Medulla oblongata (tissue), 1 donor: ENCODE data around the gene KIFC1.

Experiments used
- DNase-seq: peaks from one replicate; pipeline ENCODE4 v3.0.0-alpha.2; 2015; ENCODE audit errors: extremely low spot score

The KIFC1 gene

DNA sequence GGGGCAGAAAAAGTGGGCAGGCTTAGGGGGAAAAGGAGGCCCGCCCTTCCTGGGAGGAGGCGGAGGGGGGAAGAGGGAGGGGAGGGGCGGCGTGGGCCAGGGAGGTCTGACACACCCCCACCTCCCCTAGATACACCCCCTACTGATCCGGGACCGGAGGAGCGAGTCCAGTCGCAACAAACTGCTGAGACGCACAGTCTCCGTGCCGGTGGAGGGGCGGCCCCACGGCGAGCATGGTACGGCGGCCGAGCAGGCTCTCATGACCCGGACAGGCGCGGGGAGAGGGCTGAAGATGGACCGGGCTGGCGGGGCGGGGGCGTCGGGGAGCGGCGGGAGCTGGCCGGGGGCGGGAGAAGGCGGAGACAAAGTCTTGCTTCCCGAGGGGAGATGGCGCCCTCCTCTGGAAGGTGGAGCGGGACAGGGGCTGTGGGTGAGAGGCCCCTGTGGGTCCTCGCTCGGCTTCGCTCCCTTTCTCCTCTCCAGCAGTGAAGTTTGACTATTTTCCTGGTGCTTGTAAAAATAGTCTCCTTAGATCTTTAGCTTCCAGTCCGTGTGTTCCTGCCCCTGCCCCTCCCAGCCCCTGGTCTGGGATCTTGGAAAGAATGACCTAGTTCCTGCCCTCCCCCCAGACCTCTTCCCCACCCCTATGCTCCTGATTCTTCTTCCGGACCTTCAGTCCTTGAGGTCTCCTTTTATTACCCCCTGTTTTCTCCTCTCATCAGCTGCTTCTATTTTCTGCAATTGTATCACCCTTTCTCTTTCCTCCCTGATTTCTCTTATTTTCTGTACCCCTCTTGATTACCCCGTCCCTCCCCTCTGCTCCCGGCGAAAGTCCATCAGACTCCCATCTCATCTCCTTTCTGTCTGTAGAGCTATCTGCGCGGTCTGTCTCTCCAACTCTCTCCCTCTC lies 34.3 kb downstream of the KIFC1 start:
- peak; percentile 89 for DNase-seq

DNA sequence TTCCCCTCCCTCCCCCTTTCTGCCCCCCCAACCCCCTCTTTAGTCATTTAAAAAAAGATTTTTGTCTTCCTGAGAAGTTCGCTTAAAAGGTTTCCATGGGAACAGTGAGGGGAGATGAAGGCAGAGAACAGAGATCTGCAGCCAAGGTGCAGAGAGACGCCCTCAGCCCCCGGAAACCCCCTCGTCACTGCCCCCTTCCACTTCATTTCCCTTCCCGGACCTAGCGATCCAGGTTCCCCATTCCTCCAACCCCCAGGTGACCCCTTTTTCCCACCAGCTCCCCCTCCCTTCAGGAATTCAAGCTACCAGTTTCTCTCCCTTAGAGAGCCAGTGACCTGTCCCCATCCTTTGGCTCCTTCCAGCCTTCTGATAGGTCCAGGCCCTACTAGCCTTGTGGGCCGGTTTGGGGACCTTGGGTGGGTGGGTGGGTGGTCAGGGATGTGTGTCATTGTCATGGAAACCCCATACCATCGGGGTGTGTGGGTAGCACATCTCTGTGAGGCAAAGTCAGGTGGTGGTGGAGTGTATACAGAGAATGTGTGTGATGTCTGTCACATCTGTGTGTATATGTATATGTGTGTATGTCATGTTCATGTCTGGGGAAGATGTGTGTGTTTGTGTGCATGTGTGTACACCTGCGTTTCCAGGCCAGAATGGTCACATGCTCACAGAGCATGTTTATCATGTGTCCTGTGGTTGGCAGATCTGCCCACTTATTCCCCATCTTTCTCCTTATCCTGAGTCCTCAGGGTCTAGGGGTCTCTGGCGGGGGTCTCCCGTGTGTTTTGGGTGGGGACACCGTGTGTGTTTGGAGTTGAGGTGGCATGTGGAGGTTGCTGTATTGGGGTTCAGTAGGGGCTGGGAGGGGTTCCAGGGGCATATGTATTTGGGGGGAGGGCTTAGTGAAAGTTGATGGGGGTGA lies 35.2 kb downstream of the KIFC1 start:
- DNase-seq = peak; percentile 49

DNA sequence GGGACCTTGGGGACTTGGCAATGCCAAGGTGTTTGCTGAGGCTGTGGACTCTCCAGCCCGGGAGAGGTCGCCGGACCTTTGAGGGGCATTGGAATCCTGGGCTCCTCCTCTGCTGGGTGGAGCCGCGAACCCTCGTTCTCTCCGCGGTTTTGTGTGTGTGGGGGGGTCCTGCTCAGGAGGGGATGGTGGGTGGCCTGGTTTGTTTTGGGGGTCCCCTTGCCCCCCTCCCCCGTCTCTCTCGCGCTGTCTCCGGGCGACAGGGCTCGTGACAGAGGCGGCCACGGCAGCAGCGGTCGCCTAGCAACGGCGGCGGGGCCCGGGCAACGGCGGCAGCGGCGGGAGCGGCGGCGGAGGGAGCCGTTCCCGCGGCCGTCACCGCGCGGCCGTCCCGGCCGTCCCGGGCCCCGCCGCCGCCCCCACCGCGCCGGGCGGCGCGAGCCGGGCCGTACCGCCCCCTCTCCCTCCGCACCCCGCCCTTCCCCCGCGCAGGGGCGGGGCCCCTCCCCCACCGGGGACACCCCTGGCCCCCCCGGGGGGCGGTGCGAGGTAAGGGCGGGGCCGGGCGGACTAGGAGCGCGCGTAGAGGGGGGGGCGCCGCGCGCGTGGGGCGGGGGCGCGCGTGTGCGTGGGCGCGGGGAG lies 36.1 kb downstream of the KIFC1 start:
- peak; percentile 52 for DNase-seq

DNA sequence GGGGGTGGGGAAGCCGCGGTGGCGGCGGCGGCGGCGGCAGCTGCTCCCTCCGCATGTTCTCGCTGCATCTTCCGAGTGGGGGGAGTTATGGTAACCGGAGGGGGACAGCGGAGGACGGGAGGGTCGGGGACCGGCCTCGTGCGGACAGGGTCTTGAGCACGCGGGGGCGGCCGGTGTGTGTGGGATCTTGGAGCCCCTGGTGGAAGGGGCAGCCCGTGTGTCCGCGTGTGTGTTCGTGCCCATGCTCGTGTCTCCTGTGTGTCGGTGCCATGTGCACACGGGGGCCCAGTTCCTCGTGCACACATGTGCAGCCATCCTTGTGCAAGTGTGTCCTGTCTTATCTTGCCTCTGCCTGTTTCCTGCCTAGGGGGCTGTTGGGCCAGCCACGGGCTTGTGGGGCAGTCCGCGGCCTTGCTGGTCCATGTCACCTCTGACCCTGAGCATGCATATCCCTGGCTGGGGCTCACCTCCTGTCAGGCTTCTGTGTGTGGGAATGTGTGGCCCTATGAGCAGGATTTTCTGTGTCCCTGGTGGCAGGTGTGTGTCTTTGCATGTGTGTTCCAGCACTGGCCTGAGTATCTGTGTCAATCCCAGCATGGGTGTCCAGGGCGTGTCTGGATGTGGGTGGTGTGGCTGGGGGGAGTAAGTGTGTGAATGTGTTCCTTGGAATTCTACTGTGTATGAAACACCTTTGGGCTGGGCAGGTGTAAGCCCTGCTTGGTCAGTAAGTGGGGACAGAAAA lies 36.8 kb downstream of the KIFC1 start:
- DNase-seq = no peak

DNA sequence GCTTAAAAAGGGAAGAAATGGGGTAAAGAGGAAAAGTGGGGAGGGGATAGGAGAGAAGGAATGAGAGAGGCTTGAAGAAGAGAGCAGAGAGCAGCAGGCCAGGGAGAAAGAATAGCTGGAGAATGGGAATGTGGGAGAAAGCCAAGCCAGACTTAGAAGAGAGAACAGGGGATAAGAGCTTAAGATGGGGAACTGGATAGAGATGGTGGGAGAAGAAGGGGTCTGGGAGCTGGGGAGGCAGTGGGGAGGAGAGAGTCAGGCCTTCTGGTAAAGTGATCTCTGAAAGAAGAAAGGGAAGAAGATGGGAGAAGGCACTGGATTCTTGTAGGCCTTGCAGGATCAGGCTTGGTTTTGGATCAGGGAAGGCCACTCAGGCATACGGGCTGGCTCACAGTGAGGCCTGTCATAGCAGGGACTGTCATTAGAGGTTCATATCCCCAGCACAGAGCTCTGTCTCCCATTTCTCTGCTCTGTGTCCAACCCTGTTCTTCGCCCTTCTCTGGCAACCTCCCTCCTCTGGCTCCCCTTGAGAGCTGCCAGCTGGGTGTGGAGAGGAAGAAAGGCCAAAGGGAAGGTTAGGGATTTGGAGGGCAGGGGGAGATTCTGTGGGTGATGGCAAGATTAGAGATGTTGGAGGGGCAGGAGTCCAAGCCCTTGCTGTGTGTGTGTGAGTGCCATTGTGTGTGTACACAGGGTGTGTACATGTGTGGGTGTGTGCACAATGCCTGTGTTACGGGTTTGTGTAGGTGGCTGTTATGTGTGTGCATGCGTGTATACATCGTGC lies 37.5 kb downstream of the KIFC1 start:
- DNase-seq = no peak

DNA sequence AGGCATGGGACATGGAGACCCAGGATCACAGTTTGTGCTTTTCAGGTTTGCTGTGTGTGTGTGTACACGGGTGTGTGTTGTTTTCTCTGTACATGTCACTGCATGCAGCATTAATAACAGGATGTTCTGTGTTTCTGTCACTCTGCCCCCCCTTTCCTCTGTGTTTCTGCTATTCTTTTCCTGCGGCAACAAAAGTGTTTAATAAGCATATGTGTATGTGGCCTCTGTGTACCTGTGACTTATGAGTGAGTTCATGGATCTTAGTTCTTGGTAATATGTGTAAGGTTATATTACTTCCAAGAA lies 38.1 kb downstream of the KIFC1 start:
- DNase-seq = no peak

DNA sequence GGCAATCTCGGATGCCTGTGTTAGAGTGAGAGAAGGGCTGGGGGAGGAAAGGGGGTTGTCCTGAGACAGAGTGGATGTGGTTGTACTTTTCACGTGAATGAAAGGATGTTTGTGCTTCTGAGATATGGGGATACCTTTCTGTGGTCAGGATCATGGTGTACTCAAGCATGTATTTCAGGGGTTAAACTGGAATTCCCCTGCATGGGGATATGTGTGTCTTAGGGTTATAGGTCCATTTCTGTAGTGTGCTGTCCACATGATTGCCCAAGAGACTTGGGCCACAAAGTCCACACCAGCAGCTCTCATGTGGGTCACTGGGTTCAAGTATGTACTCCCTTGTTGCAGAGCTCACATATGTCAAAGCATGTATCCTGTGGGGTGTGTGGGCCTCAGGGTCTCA lies 38.7 kb downstream of the KIFC1 start:
- no peak for DNase-seq

DNA sequence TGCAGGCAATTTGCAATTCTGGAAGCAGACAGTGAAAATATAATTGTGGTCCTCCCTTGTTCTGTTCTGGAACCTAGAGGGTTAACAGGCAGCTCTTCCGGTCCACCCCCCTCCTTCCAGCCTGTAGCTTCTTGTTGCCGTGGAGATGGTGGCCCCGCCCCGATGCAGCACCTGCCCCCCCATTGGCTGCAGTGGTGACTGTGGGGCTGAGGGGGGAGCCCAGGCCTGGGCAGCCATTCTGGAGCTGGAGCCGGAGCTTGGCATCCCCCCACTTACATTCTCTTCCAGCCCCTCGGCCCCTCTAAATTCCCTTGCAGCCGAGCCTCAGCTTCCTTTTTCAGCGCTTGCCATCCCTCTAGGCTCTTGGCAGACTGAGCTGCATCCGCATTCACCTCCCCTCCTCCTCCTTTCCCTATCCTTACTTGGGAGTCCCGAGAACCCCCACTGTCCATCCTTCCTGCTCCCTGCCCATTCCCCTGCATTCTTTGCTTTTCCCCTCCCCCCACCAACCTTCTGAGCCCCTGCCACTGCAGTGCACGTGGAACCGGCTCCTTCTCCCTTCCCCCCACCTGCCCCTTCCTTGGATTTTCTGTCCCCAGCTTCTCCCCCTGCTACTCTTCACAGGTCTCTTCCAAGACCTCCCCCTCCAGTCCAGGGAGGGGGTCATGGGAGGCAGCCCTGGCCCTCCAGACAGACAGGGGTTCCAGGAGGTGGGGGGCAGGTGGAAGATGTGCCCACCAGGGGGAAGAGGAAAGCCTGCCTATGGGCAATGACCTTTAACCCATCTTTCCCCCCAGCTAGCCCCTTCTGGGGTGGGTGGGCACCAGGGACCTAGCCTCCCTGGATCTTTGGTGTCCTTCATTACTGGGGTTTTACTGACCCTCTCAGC lies 39.6 kb downstream of the KIFC1 start:
- peak; percentile 81 for DNase-seq

DNA sequence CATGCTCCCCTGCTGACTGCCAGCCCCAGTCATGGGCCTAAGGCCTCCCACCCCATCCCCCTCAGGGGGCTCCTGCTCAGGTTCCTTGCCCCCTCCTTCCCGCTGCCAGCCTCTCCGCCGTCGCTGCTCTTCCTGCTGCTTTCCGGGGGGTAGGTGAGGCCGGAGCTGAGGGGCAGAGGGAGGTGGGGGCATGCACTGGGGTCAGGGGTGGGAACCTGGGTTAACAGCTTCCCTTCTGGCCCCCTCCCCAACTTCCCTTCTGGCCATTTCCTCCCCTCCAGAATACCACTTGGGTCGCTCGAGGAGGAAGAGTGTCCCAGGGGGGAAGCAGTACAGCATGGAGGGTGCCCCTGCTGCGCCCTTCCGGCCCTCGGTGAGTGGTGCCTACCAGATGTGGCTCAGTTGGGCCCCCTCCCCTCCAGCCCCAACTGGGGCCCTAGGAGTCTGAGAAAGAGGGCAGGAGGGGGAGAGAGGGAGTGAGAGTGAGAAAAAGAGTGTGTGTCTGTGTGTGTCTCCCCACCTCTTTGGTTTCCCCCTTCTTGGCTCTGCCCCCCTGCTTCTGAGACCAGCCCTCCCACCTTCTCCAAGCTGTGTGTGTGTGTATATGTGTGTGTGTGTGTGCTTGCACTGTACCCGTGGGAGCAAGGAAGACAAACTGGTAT lies 40.4 kb downstream of the KIFC1 start:
- DNase-seq = no peak

DNA sequence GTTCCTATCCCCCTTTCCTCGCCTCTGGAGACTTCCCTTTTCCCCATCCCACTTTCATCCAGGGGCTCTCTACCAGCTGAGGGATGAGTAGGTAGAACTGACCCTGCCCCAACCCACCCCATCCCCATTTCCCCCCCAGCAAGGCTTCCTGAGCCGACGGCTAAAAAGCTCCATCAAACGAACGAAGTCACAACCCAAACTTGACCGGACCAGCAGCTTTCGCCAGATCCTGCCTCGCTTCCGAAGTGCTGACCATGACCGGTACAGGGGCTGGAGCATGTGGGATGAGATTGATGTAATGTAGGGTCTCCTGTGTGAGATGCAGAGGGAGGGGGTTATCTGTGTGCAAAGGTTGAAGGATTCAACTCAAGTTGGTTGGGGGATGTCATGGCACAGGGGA lies 40.9 kb downstream of the KIFC1 start:
- no peak for DNase-seq

DNA sequence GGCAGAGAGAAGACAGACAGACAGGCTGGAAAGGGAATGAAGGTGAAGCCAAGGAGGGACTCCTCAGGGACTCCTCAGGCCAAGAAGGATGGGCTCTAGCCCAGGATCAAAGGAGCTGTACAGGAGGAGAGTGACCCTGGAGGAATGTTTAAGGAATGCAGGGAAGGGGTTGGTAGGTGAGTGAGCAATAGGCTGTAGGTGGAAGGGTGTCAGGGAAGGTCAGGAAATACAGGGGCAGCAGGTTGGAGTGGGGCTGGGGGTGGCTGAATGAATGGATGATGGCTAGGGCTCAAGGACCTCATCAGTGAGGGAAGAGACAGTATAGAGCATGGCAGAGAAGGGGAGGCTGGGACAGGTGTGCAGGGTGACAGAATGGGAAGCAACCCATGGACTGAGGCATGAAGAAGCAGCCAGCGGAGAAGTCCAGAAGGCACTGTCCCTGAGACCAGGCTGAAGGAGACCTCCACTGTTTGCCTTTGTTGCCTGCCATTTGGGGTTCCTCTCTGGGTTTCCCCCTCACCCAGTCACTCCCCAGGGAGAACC lies 41.4 kb downstream of the KIFC1 start:
- DNase-seq = no peak

DNA sequence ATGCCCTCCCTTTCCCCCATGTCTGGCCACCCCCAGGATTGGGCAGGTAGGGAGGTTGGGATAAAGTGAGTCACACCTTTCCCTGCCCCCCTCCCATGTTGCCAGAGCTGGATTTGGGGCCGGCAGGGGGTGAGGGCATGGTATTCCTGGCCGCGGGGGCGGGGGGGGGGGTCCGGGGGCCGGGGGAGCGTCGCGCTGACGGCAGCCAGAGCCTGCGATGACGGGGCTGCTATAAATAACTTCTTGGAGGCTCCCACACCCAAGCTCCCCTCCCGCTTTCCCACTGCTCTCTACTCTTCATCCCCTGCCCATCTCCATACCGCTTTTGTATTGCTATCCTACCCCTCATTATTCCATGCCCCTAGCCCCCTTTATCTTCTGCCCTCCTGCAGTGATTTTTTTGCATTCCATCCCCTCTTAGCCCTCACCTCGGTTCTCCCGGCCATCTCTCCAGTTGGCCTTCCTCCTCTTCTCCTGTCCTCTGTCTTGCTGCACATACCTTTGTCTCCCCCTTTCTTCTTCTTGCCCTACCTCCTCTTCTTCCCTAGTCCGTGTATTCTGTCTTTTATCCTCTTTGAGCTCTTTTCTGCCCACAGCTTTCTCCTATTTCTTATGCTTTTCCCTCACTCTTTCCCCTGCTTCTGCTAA lies 42.0 kb downstream of the KIFC1 start:
- no peak for DNase-seq

DNA sequence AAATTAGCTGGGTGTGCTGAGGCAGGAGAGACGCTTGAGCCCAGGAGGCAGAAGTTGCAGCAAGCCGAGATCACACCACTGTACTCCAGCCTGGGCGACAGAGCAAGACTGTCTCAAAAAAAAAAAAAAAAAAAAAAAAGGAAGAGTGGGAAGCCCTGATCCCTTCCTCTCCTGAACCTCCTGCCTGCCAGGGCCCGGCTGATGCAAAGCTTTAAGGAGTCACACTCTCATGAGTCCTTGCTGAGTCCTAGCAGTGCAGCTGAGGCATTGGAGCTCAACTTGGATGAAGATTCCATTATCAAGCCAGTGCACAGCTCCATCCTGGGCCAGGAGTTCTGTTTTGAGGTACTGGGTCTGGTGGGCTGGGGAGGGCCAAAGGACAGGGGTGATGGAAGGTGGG lies 43.3 kb downstream of the KIFC1 start:
- no peak for DNase-seq

DNA sequence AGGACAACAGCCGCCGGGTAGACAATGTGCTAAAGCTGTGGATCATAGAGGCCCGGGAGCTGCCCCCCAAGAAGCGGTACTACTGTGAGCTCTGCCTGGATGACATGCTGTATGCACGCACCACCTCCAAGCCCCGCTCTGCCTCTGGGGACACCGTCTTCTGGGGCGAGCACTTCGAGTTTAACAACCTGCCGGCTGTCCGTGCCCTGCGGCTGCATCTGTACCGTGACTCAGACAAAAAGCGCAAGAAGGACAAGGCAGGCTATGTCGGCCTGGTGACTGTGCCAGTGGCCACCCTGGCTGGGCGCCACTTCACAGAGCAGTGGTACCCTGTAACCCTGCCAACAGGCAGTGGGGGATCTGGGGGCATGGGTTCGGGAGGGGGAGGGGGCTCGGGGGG lies 46.0 kb downstream of the KIFC1 start:
- DNase-seq = no peak

DNA sequence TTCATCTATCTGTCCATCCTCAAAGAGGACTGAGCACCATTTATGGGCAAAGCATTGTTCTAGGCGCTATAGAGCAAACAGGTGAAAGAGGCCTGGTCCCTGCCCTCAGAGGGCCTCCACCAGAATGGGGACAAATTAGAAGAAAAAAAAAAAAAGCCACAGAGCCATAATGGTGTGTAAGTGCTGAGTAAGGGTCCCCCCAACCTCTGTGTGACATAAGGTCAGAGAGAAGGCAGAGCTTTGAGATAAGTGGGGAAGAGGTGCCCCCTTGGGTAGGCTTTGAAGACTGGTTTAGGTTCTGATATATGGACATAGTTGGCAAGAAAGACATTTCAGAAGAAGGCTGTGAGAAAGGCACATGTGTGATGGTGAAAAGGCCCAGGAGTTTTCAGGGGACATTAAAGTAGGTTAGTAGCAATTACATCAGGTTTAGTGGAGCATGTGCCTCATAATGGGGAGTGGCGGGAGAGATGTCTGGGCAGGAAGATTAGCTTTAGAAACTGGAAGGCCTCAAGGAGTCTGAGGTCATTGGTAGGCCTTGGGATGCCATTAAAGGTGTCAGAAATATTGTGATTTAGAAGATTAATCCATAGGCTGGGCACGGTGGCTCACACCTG lies 47.5 kb downstream of the KIFC1 start:
- DNase-seq = no peak

DNA sequence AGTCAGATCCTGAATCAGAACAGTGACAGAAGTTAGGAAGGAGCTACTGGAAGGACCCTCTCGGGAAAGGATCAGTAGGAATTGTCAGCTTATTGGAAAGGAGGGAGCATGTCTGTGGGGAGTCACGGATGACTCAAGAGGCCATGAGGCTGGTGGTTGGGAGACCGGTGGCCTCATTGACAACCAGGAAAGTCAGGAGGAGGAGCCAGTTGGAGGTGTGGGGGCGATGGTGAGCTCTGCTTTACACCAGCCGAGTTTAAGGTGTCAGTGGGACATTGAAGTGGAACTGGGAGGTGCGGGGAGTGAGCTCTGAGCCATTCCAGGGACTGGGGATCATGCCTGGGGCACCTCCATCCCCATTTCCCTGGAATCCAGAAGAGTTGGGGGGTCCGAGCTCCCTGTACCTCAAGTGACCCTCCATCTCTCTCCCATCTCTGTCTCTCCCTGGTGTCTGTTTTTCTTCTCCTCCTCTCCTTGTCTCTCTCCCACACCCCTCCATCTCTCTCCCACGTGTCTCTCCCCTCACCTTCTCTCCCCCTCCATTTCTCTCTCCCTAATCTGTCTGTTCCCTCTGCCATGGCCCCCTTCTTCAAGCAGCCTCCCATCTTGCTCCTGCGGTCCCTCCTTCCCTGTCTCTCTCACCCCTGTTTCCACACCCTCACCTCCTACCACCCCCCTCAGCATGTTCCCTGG lies 48.5 kb downstream of the KIFC1 start:
- no peak for DNase-seq

DNA sequence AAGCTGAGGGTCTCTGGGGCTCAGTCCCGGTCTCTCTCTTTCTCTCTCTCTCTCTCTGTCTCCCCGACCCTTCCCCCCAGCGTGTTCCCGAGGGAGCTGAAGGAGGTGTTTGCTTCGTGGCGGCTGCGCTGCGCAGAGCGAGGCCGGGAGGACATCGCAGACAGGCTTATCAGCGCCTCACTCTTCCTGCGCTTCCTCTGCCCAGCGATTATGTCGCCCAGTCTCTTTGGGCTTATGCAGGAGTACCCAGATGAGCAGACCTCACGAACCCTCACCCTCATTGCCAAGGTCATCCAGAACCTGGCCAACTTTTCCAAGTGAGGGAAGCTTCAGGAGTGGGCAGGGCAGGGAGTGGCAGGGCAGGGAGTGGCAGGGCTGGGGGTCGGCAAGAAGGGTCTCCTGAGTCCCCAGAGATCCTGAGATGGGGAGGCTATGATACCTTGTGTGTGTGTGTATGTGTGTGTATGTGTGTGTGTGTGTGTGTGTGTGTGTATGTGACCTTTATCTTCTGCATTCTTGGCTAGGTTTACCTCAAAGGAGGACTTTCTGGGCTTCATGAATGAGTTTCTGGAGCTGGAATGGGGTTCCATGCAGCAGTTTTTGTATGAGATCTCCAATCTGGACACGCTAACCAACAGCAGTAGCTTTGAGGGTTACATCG lies 49.2 kb downstream of the KIFC1 start:
- no peak for DNase-seq
